ENCODE data around the gene MCC. TPM values are rescaled to one million over a fixed set of nuclear protein-coding genes. Genes with fewer than 3 reads are reported as not detected.
A peak's percentile ranks its signal among the peaks of the same experiment; 100 is the strongest.

MCC gene
- total and polyA plus RNA-seq, 2 experiments from 2014 or later, result 3.4 to 8.8 TPM

DNA sequence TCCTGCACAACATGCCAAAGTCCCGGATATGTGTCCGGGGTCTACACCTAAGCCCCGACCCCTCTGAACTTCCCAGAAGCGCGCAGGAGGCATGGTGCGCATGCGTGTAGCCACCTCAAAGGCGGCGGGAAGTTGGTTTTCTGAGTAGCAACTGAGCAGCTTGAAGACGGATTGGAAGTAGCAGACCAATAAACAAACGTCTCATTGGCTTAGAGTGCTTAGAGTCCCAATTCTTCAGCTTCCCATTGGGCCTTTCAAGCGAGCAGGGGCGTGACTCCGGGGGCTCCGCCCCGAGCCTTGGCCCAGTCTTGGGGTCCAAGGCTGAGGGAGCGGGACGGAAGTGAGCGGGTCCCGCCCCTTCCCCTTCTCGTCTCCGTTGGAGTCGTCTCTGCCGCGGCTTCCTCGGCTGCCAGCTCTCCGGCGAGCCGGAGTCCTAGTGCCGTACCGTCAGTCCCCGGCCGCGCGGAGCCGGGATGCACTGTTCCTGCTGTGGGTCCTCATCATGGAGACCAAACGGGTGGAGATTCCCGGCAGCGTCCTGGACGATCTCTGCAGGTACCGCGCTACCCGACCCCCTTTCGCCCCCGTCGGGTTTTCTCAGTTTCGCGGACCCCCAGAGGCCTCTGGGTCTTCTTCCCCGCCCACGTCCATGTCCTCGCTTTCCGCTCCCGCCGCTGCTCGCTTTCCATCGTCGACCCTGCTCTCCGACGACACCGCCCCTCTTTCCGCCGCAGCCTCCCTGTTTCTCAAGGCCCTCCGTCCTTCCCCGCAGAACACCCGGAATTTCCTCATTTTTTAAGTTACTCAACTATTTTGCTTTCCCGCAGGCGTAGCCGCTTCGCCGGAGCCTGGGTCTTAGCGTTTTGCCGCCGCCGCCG, 511.6 kb downstream of the MCC start, which contains the start of gene DCP2:
Gene DCP2, plus strand, starts transcription at position 367 of the 878 bp plus-strand sequence. Its CDS starts 136 bp downstream, at position 503.
- peak within 1 kb of the TSS; percentile 98 for H3K4me3 ChIP-seq
- H3F3A ChIP-seq (ENCODE audit: insufficient read depth), result peaks cover 14% of the 10 kb centered on the region
- no peaks in the 10 kb centered on the region for H3K36me3 ChIP-seq (ENCODE audit: low read depth)
- peak within 1 kb of the TSS; percentile 93 for H3K4me2 ChIP-seq (ENCODE audit: unreplicated experiment)
- 1% methylated on average over 50 to 75 of the region's 75 CpGs for WGBS, 2 experiments (ENCODE audit: low coverage in 1 of 2, low lambda C conversion rate in 2 of 2, missing lambda C conversion rate in 2 of 2)
- DNase-seq, result peak; percentile 98
- peak within 1 kb of the TSS; percentile 91 for H3K9ac ChIP-seq
- TF ChIP-seq EZH2 (IDR thresholded peaks at IDR 0.05; ENCODE audit: insufficient read depth, poor library complexity, severe bottlenecking), result no peak
- TF ChIP-seq EZH2phosphoT487 (IDR thresholded peaks at IDR 0.05; ENCODE audit: insufficient read depth, low read depth), result no peak
- in situ Hi-C loops (cut with MboI), result no loop called here
- H3K79me2 ChIP-seq (ENCODE audit: insufficient read depth), result peaks cover 47% of the 10 kb centered on the region
- H4K20me1 ChIP-seq (ENCODE audit: insufficient read depth), result no peaks in the 10 kb centered on the region; the same call in 1 of the 2 replicates
- H3K9me2 ChIP-seq (ENCODE audit: insufficient read depth), result no peaks in the 10 kb centered on the region
- H3K27ac ChIP-seq, result peak within 1 kb of the TSS; percentile 73
- peaks cover 27% of the 10 kb centered on the region for H3K4me1 ChIP-seq (ENCODE audit: insufficient read depth)
- no peaks in the 10 kb centered on the region for H3K27me3 ChIP-seq (replicated peaks; ENCODE audit: insufficient read depth)
- no peaks in the 10 kb centered on the region for H3K9me3 ChIP-seq (ENCODE audit: low read depth)
- H2AFZ ChIP-seq, result peak within 1 kb of the TSS; percentile 93

DNA sequence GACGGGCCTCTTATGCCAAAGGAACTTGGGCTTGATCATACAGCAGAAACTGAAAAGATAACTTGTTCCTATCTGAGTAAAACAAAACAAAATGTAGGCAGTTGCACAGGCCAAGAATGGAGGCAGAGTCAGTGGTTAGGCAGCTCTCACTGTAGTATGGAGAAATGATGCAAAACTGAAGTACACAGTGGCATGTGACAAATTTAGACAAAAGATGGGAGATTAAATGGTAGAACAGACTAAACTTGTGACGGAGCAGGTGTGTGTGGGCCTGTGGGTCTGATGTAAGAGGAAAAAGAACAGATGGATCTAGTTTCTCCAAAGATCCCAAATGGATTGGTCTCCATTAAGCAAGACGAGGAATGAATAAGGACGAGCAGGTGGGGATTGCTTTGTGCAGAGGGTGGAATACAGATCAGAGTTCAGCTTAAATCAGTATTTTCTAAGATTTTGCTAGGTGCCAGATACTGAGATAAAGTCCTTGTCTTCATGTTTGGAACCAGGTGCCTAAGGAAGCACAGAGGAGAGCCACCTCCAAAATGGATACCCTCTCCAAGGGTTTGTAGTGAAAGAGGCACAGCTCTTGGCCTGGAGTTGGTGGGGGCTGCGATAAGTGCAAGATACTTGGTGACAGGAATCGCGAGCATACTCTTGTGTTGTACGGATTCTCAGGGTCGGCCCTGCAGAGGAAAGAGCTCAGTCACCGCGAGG, 512.4 kb downstream of the MCC start:
- in situ Hi-C loops (cut with MboI), result no loop called here
- H4K20me1 ChIP-seq (ENCODE audit: insufficient read depth), result no peaks in the 10 kb centered on the region; the same call in 1 of the 2 replicates
- WGBS, 2 experiments (ENCODE audit: low coverage in 1 of 2, low lambda C conversion rate in 2 of 2, missing lambda C conversion rate in 2 of 2), result 27 to 29% methylated on average over 11 of the region's 11 CpGs
- H3K27me3 ChIP-seq (replicated peaks; ENCODE audit: insufficient read depth), result no peaks in the 10 kb centered on the region
- peak overlapping the region; percentile 91 for H3K9ac ChIP-seq
- H2AFZ ChIP-seq, result peak overlapping the region; percentile 93
- no peaks in the 10 kb centered on the region for H3K9me3 ChIP-seq (ENCODE audit: low read depth)
- no peaks in the 10 kb centered on the region for H3K9me2 ChIP-seq (ENCODE audit: insufficient read depth)
- TF ChIP-seq EZH2phosphoT487 (IDR thresholded peaks at IDR 0.05; ENCODE audit: insufficient read depth, low read depth) (no peak), EZH2 (IDR thresholded peaks at IDR 0.05; ENCODE audit: insufficient read depth, poor library complexity, severe bottlenecking) (no peak)
- peak overlapping the region; percentile 98 for H3K4me3 ChIP-seq
- H3K27ac ChIP-seq, result no peak overlapping the region
- no peaks in the 10 kb centered on the region for H3K36me3 ChIP-seq (ENCODE audit: low read depth)
- H3F3A ChIP-seq (ENCODE audit: insufficient read depth), result peaks cover 14% of the 10 kb centered on the region
- peak overlapping the region; percentile 52 for H3K4me2 ChIP-seq (ENCODE audit: unreplicated experiment)
- peaks cover 27% of the 10 kb centered on the region for H3K4me1 ChIP-seq (ENCODE audit: insufficient read depth)
- H3K79me2 ChIP-seq (ENCODE audit: insufficient read depth), result peaks cover 39% of the 10 kb centered on the region
- DNase-seq, result no peak

DNA sequence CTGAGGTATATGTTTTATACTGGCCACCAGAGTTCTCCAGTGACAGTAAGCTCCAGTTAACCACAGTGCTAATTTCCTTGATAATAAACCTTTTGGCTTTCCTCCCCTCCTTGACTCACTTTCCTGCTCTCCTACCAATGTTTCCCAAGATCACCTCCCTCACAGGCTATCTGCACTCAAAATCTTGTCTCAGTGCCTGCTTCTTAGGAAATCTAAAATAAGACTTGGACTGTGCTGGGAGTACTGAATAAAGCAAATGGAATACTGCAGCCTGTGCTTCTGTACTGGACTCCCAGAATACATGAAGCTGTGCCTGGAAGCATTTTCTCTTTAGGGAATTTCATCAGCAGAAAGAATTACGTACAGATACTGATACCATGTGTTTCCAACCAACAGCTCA, 513.4 kb downstream of the MCC start:
- peak; percentile 45 for DNase-seq

DNA sequence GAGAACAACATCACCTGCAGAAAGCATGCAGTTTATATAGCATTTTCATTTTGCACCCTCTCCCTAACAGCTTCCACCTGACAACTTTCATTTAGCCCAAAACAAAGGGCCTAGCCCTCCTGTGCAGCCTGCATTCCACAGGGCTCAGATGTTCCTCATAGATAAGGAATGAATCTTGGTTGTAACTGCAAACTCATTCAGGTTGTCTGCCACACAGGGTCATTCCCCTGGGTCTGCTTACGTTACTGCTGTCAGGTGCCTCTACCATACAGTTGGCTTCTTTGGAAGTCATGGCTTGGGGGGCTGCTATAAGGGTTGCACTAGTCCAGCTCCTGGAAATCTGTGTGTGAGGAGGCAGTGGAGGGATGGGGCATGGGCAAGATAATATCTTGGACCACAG, 514.3 kb downstream of the MCC start:
- Histone ChIP-seq H3K9ac (no peak overlapping the region), H3K4me3 (no peak overlapping the region), H3K4me1 (ENCODE audit: insufficient read depth) (peaks cover 13% of the 10 kb centered on the region), H3K36me3 (ENCODE audit: low read depth) (no peaks in the 10 kb centered on the region), H3K9me2 (ENCODE audit: insufficient read depth) (no peaks in the 10 kb centered on the region), H2AFZ (no peak overlapping the region), H3K9me3 (ENCODE audit: low read depth) (no peaks in the 10 kb centered on the region), H3F3A (ENCODE audit: insufficient read depth) (peaks cover 14% of the 10 kb centered on the region), H4K20me1 (ENCODE audit: insufficient read depth) (no peaks in the 10 kb centered on the region; the same call in 1 of the 2 replicates), H3K27me3 (replicated peaks; ENCODE audit: insufficient read depth) (no peaks in the 10 kb centered on the region), H3K4me2 (ENCODE audit: unreplicated experiment) (no peak overlapping the region), H3K79me2 (ENCODE audit: insufficient read depth) (peaks cover 19% of the 10 kb centered on the region), H3K27ac (no peak overlapping the region)
- DNase-seq, result no peak
- TF ChIP-seq EZH2 (IDR thresholded peaks at IDR 0.05; ENCODE audit: insufficient read depth, poor library complexity, severe bottlenecking) (no peak), EZH2phosphoT487 (IDR thresholded peaks at IDR 0.05; ENCODE audit: insufficient read depth, low read depth) (no peak)
- WGBS, 2 experiments (ENCODE audit: low coverage in 1 of 2, low lambda C conversion rate in 2 of 2, missing lambda C conversion rate in 2 of 2), result 57 to 59% methylated on average over 1 of the region's 1 CpG
- in situ Hi-C loops (cut with MboI), result loop anchor here (25.0 kb wide), 1 partner anchor 412 kb away; no protein-coding TSS in a partner anchor

More for the DNA sequence above, 513.4 kb downstream of the MCC start:
- TF ChIP-seq EZH2 (IDR thresholded peaks at IDR 0.05; ENCODE audit: insufficient read depth, poor library complexity, severe bottlenecking) (no peak), EZH2phosphoT487 (IDR thresholded peaks at IDR 0.05; ENCODE audit: insufficient read depth, low read depth) (no peak)
- Histone ChIP-seq H3K9me3 (ENCODE audit: low read depth) (no peaks in the 10 kb centered on the region), H3K4me2 (ENCODE audit: unreplicated experiment) (no peak overlapping the region), H3K27ac (no peak overlapping the region), H3F3A (ENCODE audit: insufficient read depth) (peaks cover 14% of the 10 kb centered on the region), H3K4me3 (no peak overlapping the region), H2AFZ (peak overlapping the region; percentile 93; the same call in 1 of the 2 replicates), H3K27me3 (replicated peaks; ENCODE audit: insufficient read depth) (no peaks in the 10 kb centered on the region), H3K79me2 (ENCODE audit: insufficient read depth) (peaks cover 29% of the 10 kb centered on the region), H3K9ac (no peak overlapping the region), H4K20me1 (ENCODE audit: insufficient read depth) (no peaks in the 10 kb centered on the region; the same call in 1 of the 2 replicates), H3K36me3 (ENCODE audit: low read depth) (no peaks in the 10 kb centered on the region), H3K9me2 (ENCODE audit: insufficient read depth) (no peaks in the 10 kb centered on the region), H3K4me1 (ENCODE audit: insufficient read depth) (peaks cover 23% of the 10 kb centered on the region)
- 77 to 80% methylated on average over 1 of the region's 1 CpG for WGBS, 2 experiments (ENCODE audit: low coverage in 1 of 2, low lambda C conversion rate in 2 of 2, missing lambda C conversion rate in 2 of 2)
- in situ Hi-C loops (cut with MboI), result loop anchor here (25.0 kb wide), 1 partner anchor 413 kb away; no protein-coding TSS in a partner anchor
